Endothelial cell of umbilical vein (primary cell): Measurements from ENCODE around the gene PON3.

ENCODE experiments used
- CTCF ChIP-seq, 2 donors: IDR thresholded peaks; 1 replicate in 1 of 2; 2 replicates in 1 of 2; pipeline ENCODE4 v1.5.1; 2011; ENCODE audit warnings: low read length in 2 of 2, mild to moderate bottlenecking in 2 of 2, moderate library complexity in 2 of 2, control low read depth in 1 of 2, inconsistent platforms in 1 of 2, low read depth in 1 of 2; ENCODE audit not compliant: insufficient read depth in 1 of 2; ENCODE audit errors: extremely low read depth in 1 of 2
- EZH2 ChIP-seq: IDR thresholded peaks from 2 replicates; pipeline ENCODE4 v1.6.1; 2012; ENCODE audit warnings: borderline replicate concordance, low read depth, mild to moderate bottlenecking, moderate library complexity, low read length, inconsistent platforms; ENCODE audit not compliant: severe bottlenecking
- FOS ChIP-seq: IDR thresholded peaks from 2 replicates; pipeline ENCODE4 v1.6.1; 2011; ENCODE audit warnings: mild to moderate bottlenecking, low read length, moderate library complexity, borderline replicate concordance; ENCODE audit not compliant: insufficient read depth
- GATA2 ChIP-seq: IDR thresholded peaks from 2 replicates; pipeline ENCODE4 v1.7.0; 2011; ENCODE audit warnings: low read depth, mild to moderate bottlenecking, moderate library complexity, mixed read lengths, low read length; ENCODE audit not compliant: insufficient read length, insufficient read depth
- JUN ChIP-seq: IDR thresholded peaks from 2 replicates; pipeline ENCODE4 v1.6.1; 2011; ENCODE audit warnings: borderline replicate concordance, low read depth; ENCODE audit not compliant: insufficient read length, insufficient read depth
- MAX ChIP-seq: IDR thresholded peaks from 2 replicates; pipeline ENCODE4 v1.6.1; 2011; ENCODE audit not compliant: insufficient read depth, insufficient read length
- MYC ChIP-seq: IDR thresholded peaks from one replicate; pipeline ENCODE4 v1.6.1; 2011; ENCODE audit warnings: mild to moderate bottlenecking, low read depth, low read length
- POLR2A ChIP-seq: IDR thresholded peaks from 2 replicates; pipeline ENCODE4 v1.6.1; 2012; ENCODE audit warnings: low read depth, mild to moderate bottlenecking, control low read depth, low read length
- POLR2AphosphoS5 ChIP-seq: IDR thresholded peaks from 2 replicates; pipeline ENCODE4 v1.6.1; 2012; ENCODE audit warnings: low read depth, mild to moderate bottlenecking, control low read depth, low read length, moderate library complexity; ENCODE audit not compliant: insufficient read depth

- TF ChIP-seq POLR2A, result no peak
- no peak for TF ChIP-seq CTCF (IDR thresholded peaks at IDR 0.05; ENCODE audit: extremely low read depth in 1 of 2, insufficient read depth in 1 of 2, low read depth in 1 of 2, low read length in 2 of 2)
- TF ChIP-seq GATA2, result no peak
- TF ChIP-seq MYC, result no peak
- no peak for TF ChIP-seq EZH2
- no peak for TF ChIP-seq POLR2AphosphoS5
- TF ChIP-seq MAX, result no peak
- peak; percentile 35 for TF ChIP-seq FOS
- TF ChIP-seq JUN, result peak; percentile 39
These were observed 14.9 kb upstream of the PON3 start for GRCh38 chr7:95411036-95411435.
